Activated CD8-positive, alpha-beta T cell treated with anti-CD3 and anti-CD28 coated beads for 36 hours (primary cell): ENCODE results near the gene TTC23. TPM values are rescaled to one million over a fixed set of nuclear protein-coding genes. Genes with fewer than 3 reads are reported as not detected.
A peak's percentile ranks its signal among the peaks of the same experiment; 100 is the strongest.

Source experiments
- ATAC-seq: fragments of 200-7000 bp; cut with Tn5 transposase; one replicate; pipeline ENCODE4 v1.10.0; 2021; ENCODE audit warnings: mild to moderate bottlenecking, moderate library complexity
- CTCF ChIA-PET: fragments of 350-600 bp; sonication (Branson Sonifier 250); formaldehyde crosslinking; loops from one replicate; lab custom pipeline; 2021; ENCODE audit warnings: antibody characterized with exemption; lab: Charles Lee
- POLR2A ChIA-PET: fragments of 350-600 bp; sonication (Branson Sonifier 250); formaldehyde crosslinking; loops from one replicate; lab custom pipeline; 2021; ENCODE audit warnings: antibody characterized with exemption; lab: Charles Lee
- DNase-seq: peaks from one replicate; pipeline ENCODE4 v3.0.0-alpha.2; 2020
- H3K27ac Mint-ChIP-seq: one replicate; pipeline ENCODE4 v1.8.0; 2021; ENCODE audit warnings: mild to moderate bottlenecking, mixed read lengths
- H3K27me3 Mint-ChIP-seq: one replicate; pipeline ENCODE4 v1.8.0; 2021; ENCODE audit warnings: mixed read lengths
- H3K36me3 Mint-ChIP-seq: one replicate; pipeline ENCODE4 v1.8.0; 2021; ENCODE audit warnings: low read depth, mixed read lengths
- H3K4me1 Mint-ChIP-seq: one replicate; pipeline ENCODE4 v1.8.0; 2021; ENCODE audit warnings: low read depth, mixed read lengths
- H3K4me3 Mint-ChIP-seq: one replicate; pipeline ENCODE4 v1.8.0; 2021; ENCODE audit warnings: mild to moderate bottlenecking, moderate library complexity, mixed read lengths
- H3K9me3 Mint-ChIP-seq: one replicate; pipeline ENCODE4 v1.8.0; 2021; ENCODE audit warnings: mixed read lengths
- intact Hi-C: fragments of 100-400 bp; cut with micrococcal nuclease; formaldehyde crosslinking; loops from one replicate; pipeline ENCODE4 v1.10.0; 2022
- total RNA-seq, 2 experiments: library from RNA; stranded (reverse); gene quantifications; one replicate each; pipeline ENCODE4 v1.2.3, GENCODE V29; 2021
- TF ChIP-seq, protein P1 (sequence below): fragments of 200-600 bp; IDR thresholded peaks from one replicate; pipeline ENCODE4 v1.8.0; 2022; ENCODE audit warnings: antibody characterized with exemption, mild to moderate bottlenecking

The TTC23 gene
- total RNA-seq, 2 experiments from 2014 or later = 4.3 to 4.4 TPM

DNA sequence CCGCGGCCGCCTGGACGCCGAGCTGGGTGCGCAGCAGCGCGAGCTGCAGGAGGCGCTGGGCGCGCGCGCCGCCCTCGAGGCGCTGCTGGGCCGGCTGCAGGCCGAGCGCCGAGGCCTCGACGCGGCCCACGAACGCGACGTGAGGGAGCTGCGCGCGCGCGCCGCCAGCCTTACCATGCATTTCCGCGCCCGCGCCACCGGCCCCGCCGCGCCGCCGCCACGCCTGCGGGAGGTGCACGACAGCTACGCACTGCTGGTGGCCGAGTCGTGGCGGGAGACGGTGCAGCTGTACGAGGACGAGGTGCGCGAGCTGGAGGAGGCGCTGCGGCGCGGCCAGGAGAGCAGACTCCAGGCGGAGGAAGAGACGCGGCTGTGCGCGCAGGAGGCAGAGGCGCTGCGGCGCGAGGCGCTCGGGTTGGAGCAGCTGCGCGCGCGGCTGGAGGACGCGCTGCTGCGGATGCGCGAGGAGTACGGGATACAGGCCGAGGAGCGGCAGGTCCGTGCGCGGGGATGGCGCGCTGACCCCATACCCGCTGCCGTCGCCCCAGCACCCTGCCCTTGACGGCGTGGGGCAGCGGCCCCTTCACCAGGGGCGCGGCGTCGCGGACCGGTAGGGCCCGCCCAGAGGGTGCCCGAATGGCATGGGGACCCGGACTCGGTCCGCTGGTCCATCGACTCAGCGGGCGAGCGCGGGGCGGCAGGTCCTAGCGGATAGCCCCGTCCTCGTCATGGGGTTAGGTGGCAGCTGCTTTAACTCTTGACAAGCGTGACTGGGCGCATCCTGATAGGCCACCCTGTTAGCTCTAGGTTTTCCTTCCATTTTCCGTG, 143.7 kb downstream of the TTC23 start:
- peak overlapping the region; percentile 16 for H3K27ac Mint-ChIP-seq
- ChIA-PET CTCF (interaction anchor here (0.6 to 2.1 kb wide), 20 partner anchors 9 to 651 kb away, joined by 3 to 13 read pairs (median 3); partner anchors contain the start of gene TTC23), POLR2A (interaction anchor here (0.9 to 1.0 kb wide), 2 partner anchors 30 to 162 kb away, joined by 3 read pairs; no protein-coding TSS in a partner anchor)
- no peaks in the 10 kb centered on the region for H3K9me3 Mint-ChIP-seq
- TF ChIP-seq, protein P1, sequence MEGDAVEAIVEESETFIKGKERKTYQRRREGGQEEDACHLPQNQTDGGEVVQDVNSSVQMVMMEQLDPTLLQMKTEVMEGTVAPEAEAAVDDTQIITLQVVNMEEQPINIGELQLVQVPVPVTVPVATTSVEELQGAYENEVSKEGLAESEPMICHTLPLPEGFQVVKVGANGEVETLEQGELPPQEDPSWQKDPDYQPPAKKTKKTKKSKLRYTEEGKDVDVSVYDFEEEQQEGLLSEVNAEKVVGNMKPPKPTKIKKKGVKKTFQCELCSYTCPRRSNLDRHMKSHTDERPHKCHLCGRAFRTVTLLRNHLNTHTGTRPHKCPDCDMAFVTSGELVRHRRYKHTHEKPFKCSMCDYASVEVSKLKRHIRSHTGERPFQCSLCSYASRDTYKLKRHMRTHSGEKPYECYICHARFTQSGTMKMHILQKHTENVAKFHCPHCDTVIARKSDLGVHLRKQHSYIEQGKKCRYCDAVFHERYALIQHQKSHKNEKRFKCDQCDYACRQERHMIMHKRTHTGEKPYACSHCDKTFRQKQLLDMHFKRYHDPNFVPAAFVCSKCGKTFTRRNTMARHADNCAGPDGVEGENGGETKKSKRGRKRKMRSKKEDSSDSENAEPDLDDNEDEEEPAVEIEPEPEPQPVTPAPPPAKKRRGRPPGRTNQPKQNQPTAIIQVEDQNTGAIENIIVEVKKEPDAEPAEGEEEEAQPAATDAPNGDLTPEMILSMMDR = no peak
- H3K4me3 Mint-ChIP-seq = peak overlapping the region; percentile 53
- peaks cover 18% of the 10 kb centered on the region for H3K4me1 Mint-ChIP-seq
- DNase-seq = peak; percentile 48
- intact Hi-C loops = no loop called here
- H3K27me3 Mint-ChIP-seq = peaks cover 34% of the 10 kb centered on the region
- peak; percentile 38 for ATAC-seq
- no peaks in the 10 kb centered on the region for H3K36me3 Mint-ChIP-seq

DNA sequence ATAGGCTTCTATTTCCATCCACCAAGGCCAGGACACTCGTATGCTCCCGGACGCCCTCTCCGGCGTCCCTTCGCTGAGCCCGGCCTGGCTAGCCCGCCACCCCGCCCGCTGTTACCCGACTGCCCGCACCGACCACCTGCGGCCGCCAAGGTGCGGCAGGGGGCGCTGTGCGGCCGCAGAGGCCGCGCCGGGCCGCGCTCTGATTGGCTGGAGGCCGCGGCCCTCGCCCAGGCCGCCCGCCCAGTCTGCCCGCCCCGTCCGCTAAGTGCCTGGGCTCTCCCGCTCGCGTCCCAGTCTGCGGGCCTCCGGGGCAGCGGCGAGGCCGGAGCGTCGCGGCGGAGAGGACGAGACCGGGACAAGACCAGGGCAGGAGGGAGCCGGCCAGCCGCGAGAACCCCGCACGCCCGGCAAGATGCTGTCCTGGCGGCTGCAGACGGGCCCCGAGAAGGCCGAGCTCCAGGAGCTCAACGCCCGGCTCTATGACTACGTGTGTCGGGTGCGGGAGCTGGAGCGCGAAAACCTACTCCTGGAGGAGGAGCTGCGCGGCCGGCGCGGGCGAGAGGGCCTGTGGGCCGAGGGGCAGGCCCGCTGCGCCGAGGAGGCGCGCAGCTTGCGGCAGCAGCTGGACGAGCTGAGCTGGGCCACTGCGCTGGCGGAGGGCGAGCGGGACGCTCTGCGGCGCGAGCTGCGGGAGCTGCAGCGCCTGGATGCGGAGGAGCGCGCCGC, 144.4 kb downstream of the TTC23 start, which contains the start of gene SYNM:
Gene SYNM, plus strand, starts transcription at position 293 of the 726 bp plus-strand sequence. Its CDS starts 120 bp downstream, at position 413.
- Mint-ChIP-seq H3K4me1 (peaks cover 17% of the 10 kb centered on the region), H3K4me3 (peak within 1 kb of the TSS; percentile 53), H3K27me3 (peaks cover 38% of the 10 kb centered on the region), H3K9me3 (no peaks in the 10 kb centered on the region), H3K27ac (no peak within 1 kb of the TSS), H3K36me3 (no peaks in the 10 kb centered on the region)
- POLR2A ChIA-PET = interaction anchor here (0.9 kb wide), 1 partner anchor 29 kb away, joined by 3 read pairs; no protein-coding TSS in a partner anchor
- CTCF ChIA-PET = interaction anchor here (0.6 to 2.1 kb wide), 20 partner anchors 8 to 652 kb away, joined by 3 to 13 read pairs (median 3); partner anchors contain the start of gene TTC23
- intact Hi-C loops = no loop called here
- DNase-seq = peak; percentile 43
- peak; percentile 70 for ATAC-seq
- TF ChIP-seq, protein P1 = peak; percentile 74

DNA sequence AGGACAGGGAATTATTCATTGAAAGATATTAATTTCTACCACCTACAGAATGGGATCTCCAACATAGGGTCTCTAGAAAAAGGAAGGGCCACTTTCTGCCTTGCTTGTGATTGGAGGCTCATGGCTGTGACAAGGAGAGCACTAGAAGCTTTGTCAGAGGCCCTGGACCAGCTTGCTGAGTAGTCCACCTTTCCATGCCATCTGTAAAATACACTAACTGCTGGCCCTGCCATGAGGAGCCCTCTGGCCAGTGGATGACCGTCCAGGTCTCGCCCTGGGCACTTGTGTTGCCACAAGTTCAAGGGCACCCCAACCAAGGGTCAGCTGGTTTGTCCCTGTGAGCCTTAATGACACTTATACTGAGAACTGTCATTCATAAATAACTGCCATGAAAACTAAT, 146.1 kb downstream of the TTC23 start:
- DNase-seq (no peak), ATAC-seq (no peak)
- intact Hi-C loops = loop anchor here (2.0 kb wide), 1 partner anchor 110 kb away; no protein-coding TSS in a partner anchor
- CTCF ChIA-PET = interaction anchor here (1.4 to 3.7 kb wide), 3 partner anchors 27 to 110 kb away, joined by 7 to 19 read pairs (median 10); no protein-coding TSS in a partner anchor
- H3K27me3 Mint-ChIP-seq = peaks cover 45% of the 10 kb centered on the region
- no peak overlapping the region for H3K4me3 Mint-ChIP-seq
- TF ChIP-seq, protein P1 = no peak
- peaks cover 15% of the 10 kb centered on the region for H3K4me1 Mint-ChIP-seq
- POLR2A ChIA-PET = no interaction called here
- no peaks in the 10 kb centered on the region for H3K9me3 Mint-ChIP-seq
- H3K27ac Mint-ChIP-seq = no peak overlapping the region
- H3K36me3 Mint-ChIP-seq = no peaks in the 10 kb centered on the region

DNA sequence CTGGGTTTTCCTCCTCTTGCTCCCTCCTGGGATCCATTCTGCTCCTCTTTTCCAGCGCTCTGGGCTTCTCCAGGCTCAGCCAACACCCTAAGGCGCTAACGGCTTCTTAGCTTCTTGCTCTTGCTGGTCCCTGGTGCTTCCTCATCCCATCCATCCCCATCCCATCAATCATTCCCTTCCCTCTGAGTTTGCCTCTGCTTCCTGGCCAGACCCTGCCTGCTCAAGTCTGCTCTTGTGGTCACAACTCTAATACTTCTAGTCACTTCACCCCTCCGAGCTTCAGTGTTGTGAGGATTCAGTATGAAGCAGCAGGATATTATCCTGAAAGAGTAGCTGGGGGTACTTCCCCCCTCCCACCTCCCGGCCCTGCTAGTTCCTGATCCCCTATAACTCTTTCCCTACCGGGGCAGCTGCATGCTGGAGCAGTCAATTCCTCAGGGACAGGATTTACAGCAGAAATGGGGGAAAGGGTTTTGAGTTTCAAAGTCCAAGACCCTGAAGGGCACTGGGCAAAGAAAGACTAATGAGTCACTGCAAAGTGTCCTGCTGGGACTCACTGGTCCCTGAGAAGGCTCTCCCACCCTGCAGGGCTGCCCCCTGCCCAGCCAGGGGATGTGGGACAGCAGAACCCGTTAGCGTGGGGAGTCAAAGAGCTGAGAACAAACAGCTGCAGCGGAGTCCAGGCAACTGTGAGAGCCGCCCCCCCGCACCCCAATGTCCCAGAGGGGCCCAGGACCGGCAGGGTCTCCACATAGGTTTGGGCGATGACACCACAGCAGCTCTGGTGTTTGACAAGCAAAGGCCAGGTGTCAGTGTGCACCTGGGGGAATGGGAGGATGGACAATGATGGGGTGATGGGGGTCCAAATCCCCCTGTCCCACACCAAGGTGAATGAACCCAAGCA, 146.8 kb downstream of the TTC23 start:
- intact Hi-C loops = loop anchor here (2.0 kb wide), 1 partner anchor 110 kb away; no protein-coding TSS in a partner anchor
- H3K27me3 Mint-ChIP-seq = peaks cover 45% of the 10 kb centered on the region
- H3K36me3 Mint-ChIP-seq = no peaks in the 10 kb centered on the region

More for the DNA sequence above, 146.8 kb downstream of the TTC23 start:
- DNase-seq (no peak), ATAC-seq (no peak)
- no peak overlapping the region for H3K4me3 Mint-ChIP-seq
- ChIA-PET CTCF (interaction anchor here (0.7 to 3.7 kb wide), 7 partner anchors 8 to 111 kb away, joined by 3 to 19 read pairs (median 9); no protein-coding TSS in a partner anchor), POLR2A (no interaction called here)
- peaks cover 13% of the 10 kb centered on the region for H3K4me1 Mint-ChIP-seq
- no peaks in the 10 kb centered on the region for H3K9me3 Mint-ChIP-seq
- TF ChIP-seq, protein P1 = no peak
- H3K27ac Mint-ChIP-seq = no peak overlapping the region
